HepG2 (cell line): Measurements from ENCODE around the gene ADAMTS12.

Experiments
- RXRA ChIP-seq: sonication (generic); formaldehyde crosslinking; IDR thresholded peaks from 2 replicates; pipeline ENCODE4 v1.5.1; 2020; ENCODE audit warnings: missing genetic modification reagents
- SP1 ChIP-seq, 2 experiments: fragments of 450-650 bp in 1 of 2; sonication (generic) in 1 of 2; formaldehyde crosslinking in 1 of 2; IDR thresholded peaks; 2 replicates each; pipeline versions ENCODE4 v1.4.0 to v1.6.1; 2016 to 2020; ENCODE audit warnings: missing genetic modification reagents in 1 of 2

DNA sequence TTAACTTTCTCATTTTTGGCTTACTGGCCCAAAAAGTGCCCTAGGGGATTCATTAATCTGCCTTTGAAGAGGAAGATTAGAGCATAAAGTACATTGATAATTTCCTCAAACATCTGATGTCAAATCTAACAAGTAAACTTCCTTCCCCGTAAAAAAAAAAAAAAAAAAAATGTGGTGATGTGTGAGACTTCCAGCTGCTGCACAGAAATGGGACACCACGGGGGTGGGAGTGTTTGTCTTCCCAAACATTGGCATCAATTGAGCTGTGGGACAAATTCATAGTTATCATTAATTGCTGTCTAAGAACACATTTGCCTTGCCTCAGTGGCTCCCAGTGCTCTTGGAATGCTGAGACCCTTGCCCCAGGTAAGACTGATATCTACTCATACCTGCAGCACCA is 149.6 kb downstream of the ADAMTS12 start:
- TF ChIP-seq SP1 (IDR thresholded peaks at IDR 0.05): no peak
- TF ChIP-seq SP1 (CRISPR knock-in tag; IDR thresholded peaks at IDR 0.05): no peak
- no peak for TF ChIP-seq RXRA (CRISPR knock-in tag)
